AG09319 (cell line): ENCODE measurements around the gene SFMBT2.

Source experiments
- DNase-seq: peaks from one replicate; pipeline ENCODE4 v3.0.0-alpha.2; 2010; ENCODE audit warnings: low read depth; ENCODE audit errors: extremely low read depth
- CTCF ChIP-seq: IDR thresholded peaks from 2 replicates; pipeline ENCODE4 v1.5.1; 2011; ENCODE audit warnings: low read depth, mild to moderate bottlenecking, inconsistent platforms, low read length, moderate library complexity

Gene SFMBT2

GRCh38 chr10:7377614-7378248 is 33.1 kb downstream of the SFMBT2 start:
- TF ChIP-seq CTCF = no peak
- no peak for DNase-seq

DNA sequence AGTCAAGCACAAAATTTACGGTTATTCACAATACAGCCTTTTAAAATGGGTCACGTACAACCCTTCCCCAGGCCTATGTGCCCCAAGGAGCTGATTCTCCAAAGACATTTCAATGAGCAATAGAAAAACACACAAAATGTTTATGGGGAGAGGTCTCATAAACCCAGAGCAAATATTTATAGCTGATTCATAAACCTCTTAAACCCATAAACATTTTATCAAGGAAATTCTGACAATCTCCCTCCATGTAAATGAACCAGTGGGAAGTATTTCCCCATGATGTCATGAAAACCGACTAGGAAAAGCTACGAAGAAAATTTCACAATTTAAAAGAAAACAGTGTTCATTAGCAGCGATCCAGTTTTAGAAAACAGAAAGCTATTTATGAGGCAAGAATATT is 36.0 kb downstream of the SFMBT2 start:
- no peak for TF ChIP-seq CTCF
- DNase-seq = no peak

- no peak for DNase-seq
- no peak for TF ChIP-seq CTCF
Observed at GRCh38 chr10:7373039-7373438, 37.8 kb downstream of the SFMBT2 start.

GRCh38 chr10:7372504-7372903 is 38.3 kb downstream of the SFMBT2 start:
- no peak for DNase-seq
- TF ChIP-seq CTCF = no peak

DNA sequence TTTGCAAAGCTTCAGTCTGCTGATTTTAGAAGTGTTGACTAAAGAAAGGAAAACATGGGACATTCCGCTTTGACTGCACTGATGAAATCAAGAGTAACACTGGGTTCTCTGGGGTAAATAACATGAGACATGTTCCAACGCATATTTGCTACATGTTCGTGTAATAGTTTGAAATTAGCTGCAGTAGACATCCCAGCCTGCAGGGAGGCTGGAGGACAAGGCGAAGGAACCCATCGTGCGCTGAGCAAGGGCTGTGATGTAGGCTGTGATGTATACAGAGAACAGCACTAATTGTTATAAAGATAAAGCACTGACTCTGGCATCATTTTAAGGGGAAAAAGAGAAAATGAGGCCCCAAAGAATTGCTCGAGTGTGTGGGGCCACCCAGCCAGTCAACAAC is 40.3 kb downstream of the SFMBT2 start:
- DNase-seq = no peak
- TF ChIP-seq CTCF = no peak

DNA sequence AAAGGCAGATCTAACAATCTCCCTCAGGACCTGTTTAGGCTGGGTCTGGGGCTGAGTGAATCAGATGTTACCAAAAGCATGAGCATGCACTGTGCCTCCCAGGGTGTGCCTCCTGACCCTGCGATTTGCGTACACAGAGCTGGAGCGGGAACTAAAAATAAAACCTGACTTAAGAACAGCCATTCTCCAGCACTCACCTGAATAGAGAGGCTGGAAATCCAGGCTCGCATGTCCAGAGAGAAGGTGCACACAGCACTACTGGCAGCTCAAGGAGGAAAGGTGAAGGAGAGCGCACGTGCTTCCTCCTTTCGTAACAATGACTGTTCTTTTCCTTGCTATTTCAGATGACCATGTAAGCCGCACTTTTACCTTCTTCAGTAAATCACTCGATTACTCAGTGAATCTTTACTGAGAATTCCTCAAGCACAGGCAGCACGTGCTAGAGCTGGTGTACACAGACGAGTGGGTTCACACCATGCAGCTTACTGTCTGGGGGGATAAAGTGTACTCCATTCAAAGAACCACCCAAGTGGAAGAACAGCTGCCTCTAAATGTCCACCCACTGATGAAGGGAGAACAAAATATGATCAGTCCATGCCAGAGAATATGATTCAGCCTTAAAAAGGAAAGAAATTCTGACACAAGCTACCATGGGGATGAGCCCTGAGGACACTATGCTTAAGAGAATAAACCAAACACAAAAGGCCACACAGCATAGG is 45.6 kb downstream of the SFMBT2 start:
- no peak for DNase-seq
- no peak for TF ChIP-seq CTCF

DNA sequence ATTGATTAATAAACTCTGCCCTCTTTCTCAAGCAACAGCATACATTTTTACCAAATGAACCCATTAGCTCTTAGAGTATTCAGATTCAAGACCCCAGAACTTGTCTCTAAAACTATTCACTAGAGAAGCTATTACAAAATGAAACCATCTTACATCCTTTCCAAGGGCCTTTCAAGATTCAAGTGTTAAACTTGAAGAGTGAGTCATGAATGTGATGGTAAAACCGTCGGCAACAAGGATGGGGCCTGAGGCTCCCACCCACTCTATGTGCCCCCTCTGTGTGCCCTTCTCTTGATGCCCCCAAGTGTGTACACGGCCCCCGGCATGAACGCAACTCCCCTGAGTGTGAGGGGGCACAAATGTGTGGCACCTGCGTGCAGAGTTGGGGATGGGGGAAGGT is 46.4 kb downstream of the SFMBT2 start:
- no peak for DNase-seq
- no peak for TF ChIP-seq CTCF
